HG03442 (cell line): ENCODE results near the gene HIPK4.
A peak's percentile ranks its signal among the peaks of the same experiment; 100 is the strongest.
"Not testable (repeated sequence)": the region's sequence is repeated elsewhere in the genome, so short reads cannot be mapped to it uniquely, and the experiment has no call there.

ENCODE experiments used
- ATAC-seq: cut with Tn5 transposase; IDR thresholded peaks from one replicate; pipeline ENCODE4 v1.9.1; 2021; ENCODE audit warnings: mild to moderate bottlenecking, moderate library complexity; ENCODE audit not compliant: unreplicated experiment

The HIPK4 gene

GRCh38 chr19:40416918-40417642, 27.1 kb upstream of the HIPK4 start:
- no peak for ATAC-seq

GRCh38 chr19:40415768-40416167, 25.8 kb upstream of the HIPK4 start:
- no peak for ATAC-seq

GRCh38 chr19:40414542-40415535, 24.9 kb upstream of the HIPK4 start:
- no peak for ATAC-seq

- ATAC-seq = no peak
Measured at GRCh38 chr19:40413291-40413845, 23.4 kb upstream of the HIPK4 start, which contains the start of gene PRX. TSS of gene PRX (minus strand) at chr19:40413378. CDS start at chr19:40407932, 5,446 bp downstream.

GRCh38 chr19:40412866-40413265, 22.9 kb upstream of the HIPK4 start:
- no peak for ATAC-seq

- no peak for ATAC-seq
Measured at GRCh38 chr19:40411958-40412499, 22.0 kb upstream of the HIPK4 start.

- no peak for ATAC-seq
Measured at GRCh38 chr19:40411125-40411842, 21.3 kb upstream of the HIPK4 start.

GRCh38 chr19:40410030-40410389, 20.0 kb upstream of the HIPK4 start:
- no peak for ATAC-seq

- ATAC-seq = not testable (repeated sequence)
Measured at GRCh38 chr19:40408598-40408925, 18.6 kb upstream of the HIPK4 start.

- no peak for ATAC-seq
Measured at GRCh38 chr19:40407714-40408597, 18.0 kb upstream of the HIPK4 start.

GRCh38 chr19:40403262-40403984, 13.4 kb upstream of the HIPK4 start:
- ATAC-seq = peak; percentile 58

GRCh38 chr19:40400559-40400958, 10.6 kb upstream of the HIPK4 start:
- ATAC-seq = no peak

GRCh38 chr19:40398417-40399131, 8.6 kb upstream of the HIPK4 start:
- no peak for ATAC-seq

- no peak for ATAC-seq
Measured at GRCh38 chr19:40397568-40397906, 7.6 kb upstream of the HIPK4 start.

- ATAC-seq = no peak
Measured at GRCh38 chr19:40396886-40397567, 7.0 kb upstream of the HIPK4 start.

GRCh38 chr19:40395956-40396355, 6.0 kb upstream of the HIPK4 start:
- ATAC-seq = no peak

- no peak for ATAC-seq
Measured at GRCh38 chr19:40394816-40395210, 4.8 kb upstream of the HIPK4 start.
